Measurements from ENCODE around the gene TBCEL. TPM values are rescaled to one million over a fixed set of nuclear protein-coding genes. Genes with fewer than 3 reads are reported as not detected.

TBCEL gene
- total and polyA plus RNA-seq, 3 donors from 2014 or later = 38.2 to 42.9 (median 42.7) TPM

GRCh38 chr11:120994091-120994859, 29.6 kb upstream of the TBCEL start:
- H3K36me3 ChIP-seq (ENCODE audit: low read depth, missing control alignments) = no peaks in the 10 kb centered on the region
- no peak overlapping the region for H3K4me3 ChIP-seq
- no peaks in the 10 kb centered on the region for H3K9me3 ChIP-seq
- no peak for TF ChIP-seq CTCF (IDR thresholded peaks at IDR 0.05)
- no peak for TF ChIP-seq POLR2A (IDR thresholded peaks at IDR 0.05)
- DNase-seq = no peak
- H3K27me3 ChIP-seq = no peaks in the 10 kb centered on the region
- 68 to 71% methylated on average over 1 of the region's 1 CpG for WGBS, 2 donors
- no peak overlapping the region for H3K27ac ChIP-seq
- intact Hi-C loops (cut with DNase I; ENCODE audit: low total_unique reads) = no loop called here
- H3K4me1 ChIP-seq = no peaks in the 10 kb centered on the region

DNA sequence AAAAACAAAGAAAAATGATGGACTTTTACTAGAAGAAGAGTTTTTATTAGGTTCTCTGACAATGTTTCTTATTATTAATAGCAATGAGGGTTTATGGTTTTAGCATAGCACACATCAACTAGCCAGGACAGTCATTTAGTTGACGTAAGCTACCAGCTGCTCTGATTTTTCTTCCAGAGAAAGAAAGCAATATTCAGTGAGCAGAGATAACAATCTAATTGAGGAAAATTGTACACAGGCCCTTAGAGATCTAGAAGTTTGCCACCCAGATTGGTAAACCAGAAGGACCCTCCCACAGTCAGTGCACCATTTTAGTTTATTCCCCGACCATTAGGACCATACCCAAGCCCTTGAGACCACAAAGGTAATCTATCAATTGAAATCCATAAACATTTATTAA, 28.7 kb upstream of the TBCEL start:
- H3K4me3 ChIP-seq = no peak overlapping the region
- intact Hi-C loops (cut with DNase I; ENCODE audit: low total_unique reads) = no loop called here
- no peak for DNase-seq
- H3K27me3 ChIP-seq = no peaks in the 10 kb centered on the region
- H3K27ac ChIP-seq = no peak overlapping the region
- H3K9me3 ChIP-seq = no peaks in the 10 kb centered on the region
- no peaks in the 10 kb centered on the region for H3K36me3 ChIP-seq (ENCODE audit: low read depth, missing control alignments)
- TF ChIP-seq POLR2A (IDR thresholded peaks at IDR 0.05) (no peak), CTCF (IDR thresholded peaks at IDR 0.05) (no peak)
- WGBS, 2 donors = 95 to 97% methylated on average over 2 of the region's 2 CpGs
- H3K4me1 ChIP-seq = no peaks in the 10 kb centered on the region

DNA sequence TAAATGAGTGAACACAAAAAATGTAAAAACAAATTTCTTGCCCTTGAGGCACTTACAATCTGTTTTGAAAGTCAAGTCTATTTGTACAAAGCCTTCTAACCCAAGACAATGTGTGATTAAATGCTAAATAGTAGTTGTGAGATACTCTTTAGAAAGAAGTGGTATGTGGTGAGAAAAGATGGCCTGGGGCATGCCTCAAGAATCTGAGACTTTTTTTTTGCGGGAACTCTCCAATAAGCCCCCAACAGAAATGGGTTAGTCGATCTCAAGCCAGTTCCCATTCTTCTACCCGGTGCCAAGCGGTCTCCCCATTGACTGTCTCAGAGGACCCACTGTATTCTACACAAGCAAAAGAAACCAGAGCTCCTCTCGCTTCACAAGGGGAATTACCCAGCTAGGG, 26.9 kb upstream of the TBCEL start:
- intact Hi-C loops (cut with DNase I; ENCODE audit: low total_unique reads) = no loop called here
- H3K9me3 ChIP-seq = no peaks in the 10 kb centered on the region

DNA sequence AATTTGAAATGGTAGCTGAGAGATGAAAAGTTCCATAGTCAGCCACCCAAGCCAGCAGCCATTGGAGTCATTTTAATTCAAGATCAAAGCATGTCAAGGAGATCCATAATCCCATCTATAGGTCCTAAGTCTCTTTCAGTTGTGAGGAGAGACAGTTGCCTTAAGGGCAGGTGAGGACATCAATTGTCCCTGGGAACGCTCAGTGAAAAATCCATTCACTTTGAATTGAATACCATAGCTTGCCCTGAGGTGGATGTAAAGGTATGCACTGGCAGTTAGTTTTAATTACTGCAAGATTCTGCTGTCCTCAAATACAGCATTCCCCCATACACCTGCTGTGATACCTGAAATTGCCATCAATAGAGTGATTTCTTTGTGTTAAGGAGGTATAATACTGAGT, 25.3 kb upstream of the TBCEL start:
- Histone ChIP-seq H3K36me3 (ENCODE audit: low read depth, missing control alignments) (no peaks in the 10 kb centered on the region), H3K4me1 (no peaks in the 10 kb centered on the region), H3K27me3 (no peaks in the 10 kb centered on the region), H3K27ac (no peak overlapping the region), H3K9me3 (no peaks in the 10 kb centered on the region), H3K4me3 (no peak overlapping the region)
- no peak for TF ChIP-seq POLR2A (IDR thresholded peaks at IDR 0.05)
- TF ChIP-seq CTCF (IDR thresholded peaks at IDR 0.05) = no peak
- no peak for DNase-seq
- 97 to 100% methylated on average over 1 of the region's 1 CpG for WGBS, 2 donors
- intact Hi-C loops (cut with DNase I; ENCODE audit: low total_unique reads) = no loop called here

More for the DNA sequence above, 26.9 kb upstream of the TBCEL start:
- Histone ChIP-seq H3K27ac (no peak overlapping the region), H3K27me3 (no peaks in the 10 kb centered on the region), H3K36me3 (ENCODE audit: low read depth, missing control alignments) (no peaks in the 10 kb centered on the region), H3K4me1 (no peaks in the 10 kb centered on the region), H3K4me3 (no peak overlapping the region)
- DNase-seq = no peak
- WGBS, 2 donors = 93% methylated on average over 5 of the region's 5 CpGs
- TF ChIP-seq POLR2A (IDR thresholded peaks at IDR 0.05) (no peak), CTCF (IDR thresholded peaks at IDR 0.05) (no peak)
